A549 treated with ZK216348 at 1 μM for 4 hours (cell line): ENCODE data around the gene FRMPD2. TPM values are rescaled to one million over a fixed set of nuclear protein-coding genes. Genes with fewer than 3 reads are reported as not detected.

Experiments used
- total RNA-seq: library from RNA; stranded (reverse); fragments of 200-300 nt; extraction: Qiagen RNA extraction; gene quantifications from 5 replicates; pipeline ENCODE4 v1.2.3, GENCODE V29; 2022; ENCODE audit warnings: low read depth

FRMPD2 gene
- total RNA-seq = 0.13 TPM in 1 of 5 replicates, not detected in the others

GRCh38 chr10:48274636-48275035, at the start of gene FRMPD2:
FRMPD2 (minus strand) TSS chr10:48274696; CDS start chr10:48274567, 129 bp downstream.

DNA sequence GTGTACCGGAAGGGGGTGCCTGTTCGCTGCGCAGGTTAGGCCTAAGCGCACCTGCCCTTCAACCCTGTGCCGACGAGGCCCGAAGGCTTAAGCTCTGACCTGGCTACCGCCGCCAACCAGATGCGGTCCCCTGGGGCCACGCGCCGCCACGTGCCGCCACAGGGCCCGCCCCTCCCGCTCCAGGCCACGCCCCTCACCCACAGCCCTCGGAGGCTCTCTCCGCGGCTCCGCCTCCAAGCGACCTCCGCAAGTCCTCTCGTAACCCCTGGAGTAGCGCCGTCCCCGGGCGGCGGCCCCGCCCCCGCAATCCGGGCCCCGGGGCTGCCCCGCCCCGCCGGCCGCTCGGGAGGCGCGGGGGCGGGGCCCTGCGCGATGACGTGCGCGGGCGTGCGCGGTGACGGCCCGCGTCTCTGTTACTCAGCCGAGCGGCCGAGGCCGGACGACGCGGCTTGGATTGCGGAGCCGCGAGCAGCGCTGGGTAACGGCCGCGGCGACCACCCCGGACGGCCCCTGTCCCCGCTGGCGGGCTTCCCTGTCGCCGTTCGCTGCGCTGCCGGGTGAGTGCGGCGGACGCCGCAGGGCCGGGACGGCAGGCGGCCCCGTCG, 31.9 kb upstream of the FRMPD2 start, which contains the start of gene MAPK8:
TSS of gene MAPK8 (plus strand) at position 413 of the 605 bp plus-strand sequence. CDS start 94,984 bp downstream, outside the sequence.

Other genes with a start within 250 kb of the FRMPD2 start
- 30.0 to 49.3 TPM (median 37.1 TPM) in 5 replicates for gene MAPK8, start 32.0 kb upstream of the FRMPD2 start, total RNA-seq